Progenitor cell of endocrine pancreas (in vitro differentiated cells): ENCODE measurements around the gene RBM18. TPM values are rescaled to one million over a fixed set of nuclear protein-coding genes. Genes with fewer than 3 reads are reported as not detected.

Experiments
- DNase-seq: peaks from one replicate; pipeline ENCODE4 v3.0.0; 2021; ENCODE audit warnings: low spot score; ENCODE audit not compliant: unreplicated experiment
- H3K27ac Mint-ChIP-seq: 2 replicates; pipeline ENCODE4 v1.8.0; 2021; ENCODE audit warnings: mild to moderate bottlenecking, moderate library complexity, mixed read lengths
- H3K27me3 Mint-ChIP-seq: 2 replicates; pipeline ENCODE4 v1.8.0; 2021; ENCODE audit warnings: mixed read lengths
- H3K36me3 Mint-ChIP-seq: 2 replicates; pipeline ENCODE4 v1.8.0; 2022; ENCODE audit warnings: mixed read lengths; ENCODE audit not compliant: insufficient read depth
- H3K4me1 Mint-ChIP-seq: 2 replicates; pipeline ENCODE4 v1.8.0; 2021; ENCODE audit warnings: low read depth, mixed read lengths
- H3K4me3 Mint-ChIP-seq: 2 replicates; pipeline ENCODE4 v1.8.0; 2021; ENCODE audit warnings: low read depth, mild to moderate bottlenecking, moderate library complexity, mixed read lengths
- H3K9me3 Mint-ChIP-seq: 2 replicates; pipeline ENCODE4 v1.8.0; 2021; ENCODE audit warnings: low read depth, mixed read lengths
- CTCF ChIP-seq: fragments of 200-600 bp; sonication (generic); IDR thresholded peaks from one replicate; pipeline ENCODE4 v1.5.0; 2021; ENCODE audit warnings: antibody characterized with exemption, mild to moderate bottlenecking; ENCODE audit not compliant: unreplicated experiment
- total RNA-seq: library from RNA; stranded (reverse); gene quantifications from 2 replicates; pipeline ENCODE4 v1.2.1, GENCODE V29; 2021

Gene RBM18
- total RNA-seq, 1 donor from 2014 or later, result 23.6 TPM

GRCh38 chr9:122248448-122248865 lies 16.2 kb downstream of the RBM18 start:
- no peaks in the 10 kb centered on the region for H3K4me1 Mint-ChIP-seq
- H3K27me3 Mint-ChIP-seq, result no peaks in the 10 kb centered on the region
- peaks cover 22% of the 10 kb centered on the region for H3K36me3 Mint-ChIP-seq
- no peak overlapping the region for H3K4me3 Mint-ChIP-seq
- no peak for TF ChIP-seq CTCF
- no peak for DNase-seq
- no peaks in the 10 kb centered on the region for H3K9me3 Mint-ChIP-seq
- no peak overlapping the region for H3K27ac Mint-ChIP-seq

- H3K36me3 Mint-ChIP-seq, result peaks cover 17% of the 10 kb centered on the region
- H3K27me3 Mint-ChIP-seq, result no peaks in the 10 kb centered on the region
Measured at GRCh38 chr9:122246666-122247065, 18.0 kb downstream of the RBM18 start.

GRCh38 chr9:122244349-122244748 lies 20.3 kb downstream of the RBM18 start:
- Mint-ChIP-seq H3K27me3 (no peaks in the 10 kb centered on the region), H3K4me3 (no peak overlapping the region), H3K36me3 (peaks cover 8% of the 10 kb centered on the region)

More at GRCh38 chr9:122246666-122247065, 18.0 kb downstream of the RBM18 start:
- Mint-ChIP-seq H3K4me3 (no peak overlapping the region), H3K9me3 (no peaks in the 10 kb centered on the region), H3K4me1 (no peaks in the 10 kb centered on the region), H3K27ac (no peak overlapping the region)
- TF ChIP-seq CTCF, result no peak
- no peak for DNase-seq

GRCh38 chr9:122239722-122240121 lies 24.9 kb downstream of the RBM18 start:
- Mint-ChIP-seq H3K9me3 (no peaks in the 10 kb centered on the region), H3K4me1 (no peaks in the 10 kb centered on the region), H3K27ac (no peak overlapping the region), H3K36me3 (peaks cover 2% of the 10 kb centered on the region), H3K4me3 (no peak overlapping the region), H3K27me3 (peaks cover 10% of the 10 kb centered on the region)
- no peak for DNase-seq
- TF ChIP-seq CTCF, result no peak

More at GRCh38 chr9:122244349-122244748, 20.3 kb downstream of the RBM18 start:
- no peak for TF ChIP-seq CTCF
- Mint-ChIP-seq H3K27ac (no peak overlapping the region), H3K9me3 (no peaks in the 10 kb centered on the region), H3K4me1 (no peaks in the 10 kb centered on the region)
- no peak for DNase-seq

GRCh38 chr9:122236681-122237080 lies 28.0 kb downstream of the RBM18 start:
- no peak for TF ChIP-seq CTCF
- Mint-ChIP-seq H3K9me3 (no peaks in the 10 kb centered on the region), H3K36me3 (no peaks in the 10 kb centered on the region), H3K4me1 (no peaks in the 10 kb centered on the region), H3K27me3 (peaks cover 30% of the 10 kb centered on the region), H3K27ac (no peak overlapping the region), H3K4me3 (no peak overlapping the region)
- no peak for DNase-seq
